OCI-LY3 (cell line): ENCODE data around the gene RETN.

Experiments used
- CTCF ChIP-seq: fragments of 200-600, 300-600 bp; sonication (generic); IDR thresholded peaks from 2 replicates; pipeline ENCODE4 v1.5.1; 2014; ENCODE audit warnings: antibody characterized with exemption, low read length, low read depth
- EZH2phosphoT487 ChIP-seq: fragments of 200-600 bp; shearing (Covaris generic); IDR thresholded peaks from 2 replicates; pipeline ENCODE4 v1.6.1; 2018; ENCODE audit warnings: antibody characterized with exemption, mixed run types, low read depth

DNA sequence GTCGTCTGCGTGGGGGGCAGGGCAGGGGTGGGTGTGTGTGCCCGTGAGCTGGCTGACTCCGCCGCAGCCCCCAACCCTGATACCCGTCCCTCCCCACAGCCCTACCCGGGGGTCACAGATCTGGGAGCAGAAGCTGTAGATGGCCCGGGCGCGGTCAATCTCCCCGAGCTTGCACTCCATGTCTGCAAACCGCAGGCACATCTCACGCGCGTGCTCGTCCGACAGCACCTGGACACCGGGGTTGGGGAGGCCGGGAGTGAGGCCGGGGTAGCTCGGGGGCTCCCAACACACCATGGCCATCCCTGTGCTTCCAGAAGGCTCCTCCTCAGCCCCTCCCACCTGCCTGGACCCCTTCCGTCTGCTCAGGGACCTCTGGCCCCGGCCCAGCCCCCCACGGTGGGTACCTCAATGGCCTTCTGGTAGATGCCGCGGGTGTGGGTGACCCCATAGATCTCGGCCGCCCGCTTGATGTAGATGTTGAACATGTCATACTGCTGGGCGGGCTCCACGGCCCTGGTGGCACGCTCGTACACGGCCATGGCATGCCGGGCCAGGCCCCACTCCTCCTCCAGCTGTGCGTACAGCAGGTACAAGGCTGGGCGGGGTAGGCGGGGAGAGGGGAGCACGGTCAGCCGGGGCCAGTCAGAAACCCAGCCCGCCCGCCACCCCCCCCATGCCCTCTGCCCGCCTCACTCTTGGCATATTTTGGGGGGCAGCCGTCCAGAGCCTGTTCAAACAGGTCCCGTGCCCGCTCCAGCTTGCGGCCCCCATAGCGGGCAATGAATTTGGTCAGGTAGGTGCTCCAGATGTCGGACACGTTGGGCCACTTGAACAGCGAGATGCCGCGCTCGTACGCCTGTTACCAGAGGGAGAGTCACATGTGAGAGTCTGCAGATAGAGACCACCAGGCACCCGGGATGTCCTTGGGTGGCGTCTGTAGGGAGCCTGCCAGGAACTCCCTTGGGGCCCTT lies 48.1 kb upstream of the RETN start:
- TF ChIP-seq CTCF (no peak), EZH2phosphoT487 (no peak)
